ENCODE results near the gene RSPRY1. TPM values are rescaled to one million over a fixed set of nuclear protein-coding genes. Genes with fewer than 3 reads are reported as not detected.

RSPRY1 gene
- total RNA-seq, 4 donors from 2014 or later = 13.7 to 27.2 (median 23.1) TPM

DNA sequence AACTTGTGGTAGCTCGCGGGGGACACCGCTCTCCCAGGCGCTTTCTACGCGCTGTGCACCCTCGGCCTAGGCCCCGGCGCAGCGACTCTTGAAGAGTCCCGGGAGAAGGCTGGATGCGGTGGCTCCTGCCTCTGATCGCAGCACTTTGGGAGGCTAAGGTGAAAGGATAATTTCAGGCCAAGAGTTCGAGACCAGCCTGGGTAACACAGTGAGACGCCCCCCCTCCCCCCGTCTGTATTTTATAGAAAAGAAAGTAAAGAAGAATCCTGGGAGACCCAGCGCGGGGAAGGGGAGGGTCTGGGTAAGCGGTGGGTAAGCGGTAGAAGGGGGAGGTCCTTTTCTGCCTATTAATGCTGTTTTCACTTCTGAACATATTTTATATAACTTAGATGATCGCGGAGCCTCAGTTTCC lies 98.8 kb downstream of the RSPRY1 start:
- Histone ChIP-seq H3K27ac (peak overlapping the region in 3 of 4 donors; percentile 76 to 85 (median 78)), H3K27me3 (peaks cover 0 to 19% (median 0%) of the 10 kb centered on the region in 4 donors), H3K4me1 (peaks cover 13 to 53% (median 31%) of the 10 kb centered on the region in 3 donors), H3K36me3 (no peaks in the 10 kb centered on the region), H3K9me3 (no peaks in the 10 kb centered on the region), H3K4me3 (peak overlapping the region; percentile 64 to 73 (median 70))
- intact Hi-C loops (cut with DNase I) = loop anchor here (10.0 kb wide), 1 partner anchor 190 kb away; the partner anchor contains the start of gene CPNE2
- WGBS, 2 donors = 28 to 47% methylated on average over 8 to 11 of the region's 22 CpGs
- TF ChIP-seq CTCF (IDR thresholded peaks at IDR 0.05) (no peak), POLR2A (IDR thresholded peaks at IDR 0.05) (no peak)
- DNase-seq = no peak

DNA sequence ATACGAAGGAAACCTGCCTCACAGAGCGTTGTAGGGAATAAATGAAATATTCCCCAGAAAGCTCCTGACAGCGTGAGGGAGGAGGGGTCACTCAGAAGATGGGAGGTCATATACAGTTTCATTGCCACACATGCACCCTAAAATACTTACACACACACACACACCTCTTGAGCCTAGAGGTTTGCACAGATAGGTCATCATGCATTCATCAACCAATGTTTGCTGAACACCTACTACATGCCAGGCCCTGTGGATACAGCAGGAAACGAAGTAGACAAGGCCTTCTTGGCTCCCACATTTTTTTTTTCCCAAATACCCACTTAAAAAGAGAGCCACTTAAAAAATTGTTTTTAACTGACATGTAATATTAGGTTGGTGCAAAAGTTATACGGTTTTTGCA lies 99.2 kb downstream of the RSPRY1 start:
- Histone ChIP-seq H3K4me1 (peaks cover 13 to 49% (median 27%) of the 10 kb centered on the region in 3 donors), H3K9me3 (no peaks in the 10 kb centered on the region), H3K27ac (no peak overlapping the region), H3K4me3 (peak overlapping the region in 1 of 4 donors; percentile 73), H3K36me3 (no peaks in the 10 kb centered on the region), H3K27me3 (peaks cover 0 to 19% (median 0%) of the 10 kb centered on the region in 4 donors)
- intact Hi-C loops (cut with DNase I) = loop anchor here (10.0 kb wide), 1 partner anchor 191 kb away; the partner anchor contains the start of gene CPNE2
- no peak for DNase-seq
- TF ChIP-seq CTCF (IDR thresholded peaks at IDR 0.05) = no peak
- TF ChIP-seq POLR2A (IDR thresholded peaks at IDR 0.05) = no peak
- 76 to 92% methylated on average over 5 of the region's 5 CpGs for WGBS, 2 donors

GRCh38 chr16:57289391-57290257 lies 103.5 kb downstream of the RSPRY1 start:
- no peaks in the 10 kb centered on the region for H3K36me3 ChIP-seq
- peaks cover 0 to 3% (median 0%) of the 10 kb centered on the region in 4 donors for H3K27me3 ChIP-seq
- 54 to 71% methylated on average over 12 of the region's 14 CpGs for WGBS, 2 donors
- no peak overlapping the region for H3K4me3 ChIP-seq
- peak overlapping the region in 1 of 4 donors; percentile 9 for H3K27ac ChIP-seq
- DNase-seq = no peak
- intact Hi-C loops (cut with DNase I) = loop anchor here (10.0 kb wide), 1 partner anchor 195 kb away; the partner anchor contains the start of gene CPNE2
- peaks cover 0 to 14% (median 6%) of the 10 kb centered on the region in 3 donors for H3K4me1 ChIP-seq
- no peak for TF ChIP-seq POLR2A (IDR thresholded peaks at IDR 0.05)
- TF ChIP-seq CTCF (IDR thresholded peaks at IDR 0.05) = no peak
- H3K9me3 ChIP-seq = no peaks in the 10 kb centered on the region

Other genes with a start within 250 kb of the RSPRY1 start
- under 1 TPM in 3 of 4 donors, not detected in 1; 0.19 to 0.32 (median 0.31) TPM for gene CETP, start 224.4 kb upstream of the RSPRY1 start, total RNA-seq
- 10 to 100 TPM in 3 of 4 donors, 1 to 10 TPM in 1; 7.7 to 25.2 (median 14.1) TPM for gene NLRC5, start 196.8 kb upstream of the RSPRY1 start, total RNA-seq
- gene CPNE2, start 93.7 kb upstream of the RSPRY1 start, total RNA-seq = 10 to 100 TPM; 12.2 to 21.4 (median 17.8) TPM
- 10 to 100 TPM; 40.7 to 65.6 (median 51.3) TPM for gene PSME3IP1, start 290 bp upstream of the RSPRY1 start, total RNA-seq
- gene ARL2BP, start 58.9 kb downstream of the RSPRY1 start, total RNA-seq = 10 to 100 TPM; 44.5 to 75.1 (median 54.6) TPM
- 10 to 100 TPM; 15.5 to 38.5 (median 31.5) TPM for gene PLLP, start 98.3 kb downstream of the RSPRY1 start, total RNA-seq
- 1 to 10 TPM in 1 of 4 donors, under 1 TPM in 3; 0.09 to 1.6 (median 0.38) TPM for gene CCL22, start 172.5 kb downstream of the RSPRY1 start, total RNA-seq
- 10 to 100 TPM in 1 of 4 donors, 1 to 10 TPM in 3; 3.3 to 14.8 (median 7.4) TPM for gene CX3CL1, start 186.2 kb downstream of the RSPRY1 start, total RNA-seq
- 1 to 10 TPM in 1 of 4 donors, under 1 TPM in 1, not detected in 2; 0.64 to 1.3 TPM for gene CCL17, start 218.4 kb downstream of the RSPRY1 start, total RNA-seq